Choroid plexus epithelial cell (primary cell): ENCODE measurements around the gene TMEFF2.

Experiments used
- DNase-seq: peaks from one replicate; pipeline ENCODE4 v3.0.0-alpha.2; 2010; ENCODE audit warnings: low read depth
- H3K4me3 ChIP-seq: 2 replicates; pipeline ENCODE4 v1.5.1; 2011; ENCODE audit warnings: low read depth, mild to moderate bottlenecking, control low read depth, low read length, moderate library complexity
- TF ChIP-seq, protein P1 (sequence below): conservative IDR thresholded peaks from 2 replicates; pipeline ENCODE4 v1.5.1; 2011; ENCODE audit warnings: low read depth, mild to moderate bottlenecking, control low read depth, inconsistent platforms, low read length, moderate library complexity

The TMEFF2 gene

DNA sequence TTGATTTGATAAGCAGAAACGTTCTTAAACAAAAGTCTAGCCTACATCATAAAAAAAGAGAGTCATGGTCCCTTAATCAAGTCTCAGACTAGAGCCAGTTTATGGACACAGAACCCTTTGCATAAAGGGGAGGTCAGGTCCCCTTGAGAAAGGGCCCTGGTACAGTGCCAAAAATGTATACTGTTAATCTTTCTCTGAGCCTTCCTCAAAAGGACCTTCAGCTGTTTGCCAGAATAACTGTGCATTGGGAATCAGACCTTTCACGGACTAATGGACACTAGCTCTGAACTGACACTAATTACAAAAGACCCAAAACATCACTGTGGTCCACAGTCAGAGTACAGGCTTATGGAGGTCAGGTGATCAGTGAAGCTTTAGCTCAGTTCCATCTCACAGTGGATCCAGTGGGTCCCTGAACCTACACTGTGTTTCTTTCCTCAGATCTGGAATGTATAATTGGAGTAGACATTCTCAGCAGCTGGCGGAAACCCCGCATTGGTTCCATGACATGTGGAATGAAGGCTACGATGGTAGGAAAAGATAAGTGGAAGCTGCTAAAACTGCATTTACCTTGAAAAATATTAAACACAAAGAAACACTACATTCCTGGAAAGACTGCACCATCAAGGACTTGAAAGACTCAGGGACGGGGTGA lies 151.4 kb downstream of the TMEFF2 start:
- DNase-seq = no peak
- TF ChIP-seq, protein P1, sequence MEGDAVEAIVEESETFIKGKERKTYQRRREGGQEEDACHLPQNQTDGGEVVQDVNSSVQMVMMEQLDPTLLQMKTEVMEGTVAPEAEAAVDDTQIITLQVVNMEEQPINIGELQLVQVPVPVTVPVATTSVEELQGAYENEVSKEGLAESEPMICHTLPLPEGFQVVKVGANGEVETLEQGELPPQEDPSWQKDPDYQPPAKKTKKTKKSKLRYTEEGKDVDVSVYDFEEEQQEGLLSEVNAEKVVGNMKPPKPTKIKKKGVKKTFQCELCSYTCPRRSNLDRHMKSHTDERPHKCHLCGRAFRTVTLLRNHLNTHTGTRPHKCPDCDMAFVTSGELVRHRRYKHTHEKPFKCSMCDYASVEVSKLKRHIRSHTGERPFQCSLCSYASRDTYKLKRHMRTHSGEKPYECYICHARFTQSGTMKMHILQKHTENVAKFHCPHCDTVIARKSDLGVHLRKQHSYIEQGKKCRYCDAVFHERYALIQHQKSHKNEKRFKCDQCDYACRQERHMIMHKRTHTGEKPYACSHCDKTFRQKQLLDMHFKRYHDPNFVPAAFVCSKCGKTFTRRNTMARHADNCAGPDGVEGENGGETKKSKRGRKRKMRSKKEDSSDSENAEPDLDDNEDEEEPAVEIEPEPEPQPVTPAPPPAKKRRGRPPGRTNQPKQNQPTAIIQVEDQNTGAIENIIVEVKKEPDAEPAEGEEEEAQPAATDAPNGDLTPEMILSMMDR = no peak
- no peak overlapping the region for H3K4me3 ChIP-seq

DNA sequence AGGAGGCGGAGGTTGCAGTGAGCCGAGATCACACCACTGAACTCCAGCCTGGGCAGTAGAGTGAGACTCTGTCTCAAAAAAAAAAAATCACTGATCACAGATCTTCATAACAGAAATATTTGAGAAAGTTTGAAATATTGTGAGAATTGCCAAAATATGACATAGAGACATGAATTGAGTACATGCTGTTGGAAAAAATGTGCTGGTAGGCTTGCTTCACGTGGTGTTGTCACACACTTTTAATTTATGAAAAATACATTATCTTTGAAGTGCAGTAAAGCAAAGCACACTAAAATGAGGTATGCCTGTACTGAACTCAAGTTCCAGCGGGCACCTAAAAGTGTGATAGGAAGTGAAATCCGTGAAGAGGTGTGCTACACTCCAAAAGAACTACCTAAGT lies 152.6 kb downstream of the TMEFF2 start:
- TF ChIP-seq, protein P1 = no peak
- H3K4me3 ChIP-seq = no peak overlapping the region
- DNase-seq = no peak

DNA sequence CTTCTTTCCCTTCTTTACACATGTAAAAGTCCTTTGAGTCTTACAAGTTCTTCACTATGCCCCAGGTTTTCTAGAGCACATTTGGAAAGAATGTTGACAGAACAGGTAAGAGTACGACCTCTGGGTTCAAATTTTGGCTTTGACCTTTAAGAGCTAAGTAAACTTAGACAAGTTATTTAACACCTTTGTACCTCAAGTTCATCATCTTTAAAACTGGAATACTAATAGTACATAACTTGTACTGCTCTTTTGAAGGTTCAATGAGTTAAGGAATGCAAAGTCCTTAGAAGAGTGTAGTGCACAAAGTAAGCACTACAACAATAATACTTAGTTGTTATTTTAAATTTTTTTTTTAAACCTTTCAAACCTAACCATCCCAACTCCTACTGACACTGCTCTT lies 156.6 kb downstream of the TMEFF2 start:
- no peak for DNase-seq
- no peak overlapping the region for H3K4me3 ChIP-seq
- TF ChIP-seq, protein P1 = no peak

DNA sequence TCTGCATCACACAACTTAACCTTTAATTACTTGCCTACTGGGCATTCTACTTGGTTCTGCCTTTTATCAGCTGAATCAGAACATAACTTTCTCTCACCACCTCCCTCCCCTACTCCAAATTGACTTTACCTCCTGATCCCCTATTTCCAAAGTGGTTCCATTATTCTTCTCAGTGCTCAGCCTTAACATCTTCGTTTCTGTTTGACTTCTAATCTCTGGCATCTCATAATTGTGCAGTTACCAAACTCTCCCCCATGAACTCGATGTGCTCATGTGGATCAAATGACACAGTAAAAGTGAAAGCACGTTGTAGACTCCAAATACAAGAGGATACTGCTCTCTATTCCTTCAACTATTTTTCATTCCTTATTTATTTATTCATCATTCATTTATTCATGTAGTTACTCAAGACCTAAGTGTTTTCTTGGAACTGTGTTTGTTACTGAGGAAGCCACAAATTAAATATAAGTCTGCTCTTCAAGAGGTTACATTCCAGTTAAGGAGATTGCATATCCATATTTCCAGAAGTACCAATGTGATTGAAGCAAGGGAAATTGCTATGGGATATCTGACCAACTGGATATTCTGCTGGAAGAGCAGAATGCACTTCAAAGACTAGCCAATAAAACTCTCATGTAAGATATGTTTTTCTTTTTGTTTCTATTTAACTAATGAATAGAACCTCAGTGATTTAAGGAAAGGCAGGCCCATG lies 158.8 kb downstream of the TMEFF2 start:
- TF ChIP-seq, protein P1 = no peak
- H3K4me3 ChIP-seq = peak overlapping the region; percentile 17
- DNase-seq = peak; percentile 79

DNA sequence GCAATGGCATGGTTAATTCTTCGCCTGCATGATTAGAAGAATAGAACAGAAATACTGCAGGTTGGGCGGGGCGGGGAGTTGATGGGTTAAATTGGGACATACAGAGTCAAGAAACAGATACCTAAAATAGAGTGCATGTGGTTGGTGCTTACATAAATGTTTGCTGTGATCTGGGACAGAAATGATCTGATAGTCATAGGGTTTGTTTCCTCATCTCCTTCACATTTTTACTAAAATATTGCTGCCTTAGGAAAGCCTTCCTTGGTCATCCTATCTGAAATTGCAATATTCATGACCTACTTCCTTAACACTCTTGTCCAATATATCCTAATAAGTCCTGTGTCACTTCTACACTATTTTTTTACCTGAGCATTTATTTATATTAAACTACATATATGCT lies 163.9 kb downstream of the TMEFF2 start:
- H3K4me3 ChIP-seq = no peak overlapping the region
- DNase-seq = no peak
- TF ChIP-seq, protein P1 = no peak

DNA sequence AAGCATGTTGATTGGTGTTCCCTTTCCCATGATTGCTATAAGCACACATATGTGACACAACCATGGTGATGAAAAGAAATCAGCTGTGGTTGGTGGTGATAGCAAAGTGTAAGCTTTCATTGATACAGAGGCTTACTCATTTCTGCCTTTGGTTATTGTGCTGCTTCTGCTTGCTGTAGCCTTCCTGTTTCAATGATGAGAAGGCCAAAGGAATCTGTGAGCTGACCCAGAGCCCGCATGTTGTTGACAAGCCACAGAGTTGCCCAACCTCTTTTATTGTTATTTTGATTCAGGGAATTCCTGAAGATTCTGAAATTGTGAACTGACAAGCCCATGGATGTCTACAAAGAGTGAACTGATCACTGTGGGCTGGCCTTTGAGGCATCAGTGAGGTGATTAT lies 164.4 kb downstream of the TMEFF2 start:
- no peak overlapping the region for H3K4me3 ChIP-seq
- DNase-seq = peak; percentile 57
- TF ChIP-seq, protein P1 = no peak

DNA sequence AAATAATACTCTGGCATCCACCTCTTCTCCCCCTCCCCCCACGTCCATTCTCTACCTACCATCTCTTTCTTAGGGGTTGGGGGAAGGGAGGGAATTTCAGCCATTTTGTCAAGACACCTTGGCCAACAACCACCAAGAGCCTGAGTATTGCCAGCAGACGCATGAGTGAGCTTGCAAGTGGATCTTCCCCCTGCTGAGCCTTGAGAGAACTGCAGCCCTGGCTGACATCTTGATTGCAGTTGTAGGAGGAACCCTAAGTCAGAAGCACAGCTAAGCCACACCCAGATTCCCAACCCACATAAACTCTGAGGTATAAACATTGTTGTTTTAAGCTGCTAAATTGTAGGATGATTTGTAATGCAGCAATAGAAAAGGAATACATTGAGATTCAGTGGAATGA lies 165.6 kb downstream of the TMEFF2 start:
- no peak overlapping the region for H3K4me3 ChIP-seq
- TF ChIP-seq, protein P1 = peak; percentile 49
- DNase-seq = peak; percentile 55
